ENCODE data around the gene PIH1D2.
"Not testable (repeated sequence)": the region's sequence is repeated elsewhere in the genome, so short reads cannot be mapped to it uniquely, and the experiment has no call there.

Gene PIH1D2

DNA sequence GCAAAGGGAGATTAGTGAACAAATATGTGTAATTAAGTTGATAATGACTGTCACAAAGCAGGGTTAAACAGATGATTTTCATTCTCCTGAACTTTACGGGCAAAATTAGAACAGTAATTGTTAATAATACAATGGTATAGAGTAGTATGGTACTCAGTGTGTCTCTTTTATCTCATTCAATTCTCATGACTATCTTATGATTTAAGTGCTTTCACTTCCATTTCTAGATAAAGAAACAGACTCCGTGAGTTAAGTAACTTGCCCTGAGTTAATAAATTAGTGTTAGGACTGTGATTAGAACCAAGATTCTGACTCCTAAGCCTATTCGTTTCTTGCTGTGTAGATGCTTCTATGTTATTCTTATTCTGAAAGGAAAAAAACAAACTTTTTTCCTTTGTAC lies 22.0 kb downstream of the PIH1D2 start:
- DNase-seq (ENCODE audit: low read depth) = no peak

DNA sequence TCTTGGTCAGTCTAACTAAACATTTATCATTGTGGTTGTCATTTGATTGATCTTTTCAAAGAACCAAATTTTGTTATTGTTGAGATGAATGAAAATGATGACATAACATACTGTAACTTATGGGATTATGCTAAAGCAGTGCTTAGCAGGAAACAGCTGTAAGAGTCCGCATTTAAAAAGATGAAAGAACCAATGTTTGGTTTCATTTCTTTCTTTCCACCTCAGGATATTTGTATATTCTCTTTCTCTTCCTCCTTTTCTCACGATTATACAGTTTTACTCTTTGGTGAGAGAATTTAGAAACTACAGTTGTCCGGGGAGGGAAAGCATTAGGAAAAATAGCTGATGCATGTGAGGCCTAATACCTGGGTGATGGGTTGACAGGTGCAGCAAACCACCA lies 23.1 kb downstream of the PIH1D2 start:
- no peak for DNase-seq (ENCODE audit: low read depth)

GRCh38 chr11:112049777-112050176 lies 24.0 kb downstream of the PIH1D2 start:
- no peak for DNase-seq (ENCODE audit: low read depth)

- not testable (repeated sequence) for DNase-seq (ENCODE audit: low read depth)
These were observed 25.6 kb downstream of the PIH1D2 start for GRCh38 chr11:112048256-112048655.

DNA sequence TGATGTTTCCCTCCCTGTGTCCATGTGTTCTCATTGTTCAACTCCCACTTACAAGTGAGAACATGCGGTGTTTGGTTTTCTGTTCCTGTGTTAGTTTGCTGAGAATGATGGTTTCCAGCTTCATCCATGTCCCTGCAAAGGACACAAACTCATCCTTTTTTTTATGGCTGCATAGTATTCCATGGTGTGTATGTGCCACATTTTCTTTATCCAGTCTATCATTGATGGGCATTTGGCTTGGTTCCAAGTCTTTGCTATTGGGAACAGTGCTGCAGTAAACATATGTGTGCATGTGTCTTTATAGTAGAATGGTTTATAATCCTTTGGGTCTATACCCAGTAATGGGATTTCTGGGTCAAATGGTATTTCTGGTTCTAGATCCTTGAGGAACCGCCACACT lies 27.2 kb downstream of the PIH1D2 start:
- DNase-seq (ENCODE audit: low read depth) = not testable (repeated sequence)

GRCh38 chr11:112044961-112045360 lies 28.9 kb downstream of the PIH1D2 start:
- no peak for DNase-seq (ENCODE audit: low read depth)

GRCh38 chr11:112042961-112043304 lies 30.9 kb downstream of the PIH1D2 start:
- DNase-seq (ENCODE audit: low read depth) = no peak

GRCh38 chr11:112042161-112042960 lies 31.5 kb downstream of the PIH1D2 start:
- no peak for DNase-seq (ENCODE audit: low read depth)

DNA sequence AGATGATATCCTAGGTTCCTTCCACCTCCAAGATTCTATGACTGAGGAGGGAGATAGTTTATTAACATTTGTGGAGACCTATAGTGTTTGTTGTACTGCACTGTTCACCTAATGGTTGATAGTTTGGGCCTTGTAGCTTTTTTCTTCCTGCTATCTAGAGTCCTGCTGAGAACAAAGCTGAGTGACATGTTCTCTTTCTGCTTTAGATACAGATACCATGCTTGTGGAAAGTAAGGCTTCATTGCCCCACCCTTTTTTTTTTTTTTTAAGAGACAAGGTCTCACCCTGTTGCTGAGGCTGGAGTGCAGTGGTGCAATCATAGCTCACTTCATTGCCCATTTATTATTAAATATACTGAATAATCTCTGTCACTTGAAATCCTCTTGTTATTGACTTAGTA lies 36.3 kb downstream of the PIH1D2 start:
- DNase-seq (ENCODE audit: low read depth) = no peak

GRCh38 chr11:112033902-112034301 lies 39.9 kb downstream of the PIH1D2 start:
- no peak for DNase-seq (ENCODE audit: low read depth)

GRCh38 chr11:112029460-112029859 lies 44.4 kb downstream of the PIH1D2 start:
- DNase-seq (ENCODE audit: low read depth) = no peak

DNA sequence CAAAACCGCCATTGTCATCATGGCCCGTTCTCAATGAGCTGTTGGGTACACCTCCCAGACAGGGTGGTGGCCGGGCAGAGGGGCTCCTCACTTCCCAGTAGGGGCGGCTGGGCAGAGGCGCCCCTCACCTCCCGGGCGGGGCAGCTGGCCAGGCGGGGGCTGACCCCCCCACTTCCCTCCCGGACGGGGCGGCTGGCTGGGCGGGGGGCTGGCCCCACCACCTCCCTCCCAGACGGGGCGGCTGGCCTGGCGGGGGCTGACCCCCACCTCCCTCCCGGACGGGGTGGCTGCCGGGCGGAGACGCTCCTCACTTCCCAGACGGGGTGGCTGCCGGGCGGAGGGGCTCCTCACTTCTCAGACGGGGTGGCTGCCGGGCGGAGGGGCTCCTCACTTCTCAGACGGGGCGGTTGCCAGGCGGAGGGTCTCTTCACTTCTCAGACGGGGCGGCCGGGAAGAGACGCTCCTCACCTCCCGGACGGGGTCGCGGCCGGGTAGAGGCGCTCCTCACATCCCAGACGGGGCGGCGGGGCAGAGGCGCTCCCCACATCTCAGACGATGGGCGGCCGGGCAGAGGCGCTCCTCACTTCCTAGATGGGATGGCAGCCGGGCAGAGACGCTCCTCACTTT lies 46.9 kb downstream of the PIH1D2 start:
- DNase-seq (ENCODE audit: low read depth) = not testable (repeated sequence)

GRCh38 chr11:112025707-112026106 lies 48.1 kb downstream of the PIH1D2 start:
- DNase-seq (ENCODE audit: low read depth) = no peak

- peak; percentile 64 for DNase-seq (ENCODE audit: low read depth)
These were observed 48.8 kb downstream of the PIH1D2 start, which contains the start of gene DLAT for GRCh38 chr11:112024773-112025678. TSS of gene DLAT (plus strand) at chr11:112025408. CDS start at chr11:112025473, 65 bp downstream.

DNA sequence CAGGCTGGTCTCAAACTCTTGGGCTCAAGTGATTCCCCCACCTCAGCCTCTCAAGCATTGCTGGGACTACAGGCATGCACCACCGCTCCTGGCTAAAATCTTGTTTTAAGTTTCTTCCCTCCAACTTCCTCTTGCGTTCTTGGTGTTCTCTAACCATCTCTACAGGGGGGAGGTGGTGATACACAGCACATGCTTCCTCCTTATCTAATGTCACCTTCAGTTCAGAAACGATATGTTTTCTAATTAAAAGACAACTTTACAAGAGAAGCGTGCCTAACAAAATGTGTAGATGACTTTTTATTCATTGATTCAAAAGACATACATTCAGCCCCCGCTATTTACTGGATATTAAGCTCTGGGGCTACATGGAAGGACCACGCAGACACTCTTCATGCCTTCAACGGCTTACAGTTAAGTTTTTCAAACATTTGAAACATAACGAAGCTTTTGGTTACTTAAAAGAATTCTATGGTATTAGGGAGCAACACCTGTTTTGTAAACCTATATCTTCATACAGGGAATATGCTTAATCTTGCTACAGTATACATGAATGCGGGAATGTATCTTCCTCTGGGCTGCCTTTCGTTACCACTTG lies 49.5 kb downstream of the PIH1D2 start:
- DNase-seq (ENCODE audit: low read depth) = no peak

GRCh38 chr11:112023104-112023503 lies 50.7 kb downstream of the PIH1D2 start:
- no peak for DNase-seq (ENCODE audit: low read depth)

DNA sequence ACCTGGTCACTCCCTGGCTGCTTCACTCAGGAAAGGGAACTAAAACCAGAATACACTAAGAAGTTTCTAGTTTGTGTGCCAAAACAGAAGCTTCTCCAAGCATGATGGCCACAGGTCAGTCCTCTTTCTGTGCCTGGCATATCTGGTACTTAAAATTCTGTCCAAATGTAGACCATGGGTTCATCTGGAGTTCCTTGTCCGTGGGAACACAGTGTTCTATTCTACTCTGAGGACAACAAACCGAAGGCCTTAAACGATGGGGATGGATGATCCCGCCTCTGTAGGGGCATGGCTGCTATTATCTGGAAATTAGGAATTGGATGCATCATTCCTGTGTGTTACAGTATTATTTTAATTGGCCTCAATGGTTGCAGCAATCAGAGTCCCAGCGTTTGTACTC lies 54.8 kb downstream of the PIH1D2 start:
- no peak for DNase-seq (ENCODE audit: low read depth)

Measured in activated T-cell treated with anti-CD3 and anti-CD28 coated beads for 1 hour (primary cell).